H1 (cell line): ENCODE measurements around the gene ACTR2. TPM values are rescaled to one million over a fixed set of nuclear protein-coding genes. Genes with fewer than 3 reads are reported as not detected.

Experiments used
- CTCF ChIA-PET: fragments of 300-600 bp; sonication (Branson Sonifier 250); formaldehyde crosslinking; loops from one replicate; lab custom pipeline; 2021; ENCODE audit not compliant: partially characterized antibody; lab: Charles Lee
- POLR2A ChIA-PET: fragments of 300-600 bp; sonication (Branson Sonifier 250); formaldehyde crosslinking; loops from one replicate; lab custom pipeline; 2021; ENCODE audit warnings: inconsistent platforms; ENCODE audit not compliant: partially characterized antibody; lab: Charles Lee
- DNase-seq, 2 experiments: peaks; one replicate each; pipeline versions ENCODE4 v3.0.0 to v3.0.0-alpha.2; 2010 to 2022; ENCODE audit warnings: low spot score in 2 of 2, low read depth in 1 of 2, mixed read lengths in 1 of 2
- FAIRE-seq: peaks from 2 replicates; lab custom pipeline; 2011; peaks lifted over from hg19 to GRCh38; lab: Jason Lieb, UNC
- H2AFZ ChIP-seq: 2 replicates; pipeline ENCODE4 v1.8.1; 2012; ENCODE audit warnings: low read length, inconsistent platforms
- H2AK5ac ChIP-seq: 2 replicates; pipeline ENCODE4 v1.6.1; 2013; ENCODE audit warnings: low read depth, low read length
- H2BK120ac ChIP-seq: replicated peaks from 2 replicates; pipeline ENCODE3; 2013; ENCODE audit warnings: low read depth, low read length, inconsistent platforms
- H2BK12ac ChIP-seq: 2 replicates; pipeline ENCODE4 v1.6.1; 2013; ENCODE audit warnings: low read depth, low read length
- H2BK15ac ChIP-seq: 2 replicates; pipeline ENCODE4 v1.6.1; 2013; ENCODE audit warnings: low read length
- H2BK20ac ChIP-seq: 2 replicates; pipeline ENCODE4 v1.6.1; 2013; ENCODE audit warnings: low read length
- H2BK5ac ChIP-seq: 2 replicates; pipeline ENCODE4 v1.6.1; 2013; ENCODE audit warnings: low read depth, low read length
- H3K14ac ChIP-seq: 2 replicates; pipeline ENCODE4 v1.6.1; 2013; ENCODE audit warnings: inconsistent platforms; ENCODE audit not compliant: insufficient read length
- H3K18ac ChIP-seq: 2 replicates; pipeline ENCODE4 v1.6.1; 2013; ENCODE audit warnings: low read length; ENCODE audit errors: extremely low read depth
- H3K23ac ChIP-seq: 2 replicates; pipeline ENCODE4 v1.6.1; 2013; ENCODE audit warnings: inconsistent platforms; ENCODE audit not compliant: insufficient read length
- H3K23me2 ChIP-seq: 2 replicates; pipeline ENCODE4 v1.6.1; 2013; ENCODE audit warnings: low read depth, low read length
- H3K27ac ChIP-seq: 2 replicates; pipeline ENCODE4 v1.6.1; 2011; ENCODE audit warnings: low read depth, low read length, inconsistent platforms
- H3K27me3 ChIP-seq, 4 experiments: replicated peaks in 1 of 4; 1 replicate in 1 of 4; 2 replicates in 3 of 4; pipeline versions ENCODE4 v1.6.1 to v1.8.1; 2011 to 2013; ENCODE audit warnings: low read length in 3 of 4, mild to moderate bottlenecking in 3 of 4, inconsistent platforms in 2 of 4, mixed read lengths in 2 of 4, moderate library complexity in 1 of 4; ENCODE audit not compliant: control insufficient read depth in 3 of 4, insufficient read depth in 3 of 4; ENCODE audit errors: extremely low read depth in 1 of 4
- H3K36me3 ChIP-seq, 4 experiments: 2 replicates each; pipeline versions ENCODE4 v1.6.1 to v1.8.1; 2011 to 2013; ENCODE audit warnings: mild to moderate bottlenecking in 4 of 4, low read length in 3 of 4, moderate library complexity in 2 of 4, control low read depth in 1 of 4, inconsistent platforms in 1 of 4; ENCODE audit not compliant: insufficient read depth in 4 of 4, control insufficient read depth in 2 of 4
- H3K4ac ChIP-seq: replicated peaks from 2 replicates; pipeline ENCODE3; 2013; ENCODE audit warnings: low read length, low read depth, mixed read lengths, inconsistent platforms; ENCODE audit not compliant: insufficient read length
- H3K4me1 ChIP-seq, 4 experiments: replicated peaks in 1 of 4; 1 replicate in 1 of 4; 2 replicates in 3 of 4; pipeline versions ENCODE4 v1.6.1 to v1.8.1; 2011 to 2013; ENCODE audit warnings: low read length in 3 of 4, inconsistent platforms in 2 of 4, mixed read lengths in 1 of 4; ENCODE audit not compliant: insufficient read depth in 4 of 4, control insufficient read depth in 3 of 4
- H3K4me2 ChIP-seq, 2 experiments: 2 replicates each; pipeline versions ENCODE4 v1.6.1 to v1.8.1; 2011 to 2013; ENCODE audit warnings: low read depth in 2 of 2, low read length in 2 of 2, control low read depth in 1 of 2, inconsistent platforms in 1 of 2, mild to moderate bottlenecking in 1 of 2; ENCODE audit not compliant: insufficient read depth in 1 of 2
- H3K4me3 ChIP-seq, 4 experiments: fragments of 200-600, 300-600 bp in 1 of 4; sonication (generic), shearing (Covaris generic), sonication (Bioruptor Twin) in 1 of 4; 2 replicates each; pipeline versions ENCODE4 v1.5.1 to v1.8.1; 2011 to 2016; ENCODE audit warnings: low read length in 4 of 4, low read depth in 3 of 4, control low read depth in 2 of 4, inconsistent platforms in 2 of 4, mild to moderate bottlenecking in 2 of 4, mixed read lengths in 1 of 4, moderate library complexity in 1 of 4; ENCODE audit not compliant: insufficient read depth in 2 of 4; ENCODE audit errors: extremely low read depth in 1 of 4
- H3K56ac ChIP-seq: replicated peaks from 2 replicates; pipeline ENCODE3; 2013; ENCODE audit warnings: low read depth, mild to moderate bottlenecking, mixed read lengths, low read length, inconsistent platforms; ENCODE audit not compliant: insufficient read length
- H3K79me1 ChIP-seq: 2 replicates; pipeline ENCODE4 v1.6.1; 2013; ENCODE audit warnings: low read depth, low read length, control low read depth
- H3K79me2 ChIP-seq, 2 experiments: 2 replicates each; pipeline versions ENCODE4 v1.6.1 to v1.8.1; 2012 to 2013; ENCODE audit warnings: low read length in 2 of 2, mild to moderate bottlenecking in 2 of 2, inconsistent platforms in 1 of 2; ENCODE audit not compliant: insufficient read depth in 2 of 2, control insufficient read depth in 1 of 2
- H3K9ac ChIP-seq, 4 experiments: replicated peaks in 1 of 4; 1 replicate in 1 of 4; 2 replicates in 3 of 4; pipeline versions ENCODE4 v1.6.1 to v1.8.1; 2011 to 2013; ENCODE audit warnings: low read depth in 3 of 4, low read length in 3 of 4, control low read depth in 2 of 4, mild to moderate bottlenecking in 2 of 4, moderate library complexity in 2 of 4, inconsistent platforms in 1 of 4; ENCODE audit errors: extremely low read depth in 1 of 4
- H3K9me3 ChIP-seq, 2 experiments: 2 replicates each; pipeline versions ENCODE4 v1.6.1 to v1.8.1; 2012 to 2013; ENCODE audit warnings: mild to moderate bottlenecking in 2 of 2, moderate library complexity in 2 of 2, control low read depth in 1 of 2, inconsistent platforms in 1 of 2, low read depth in 1 of 2, low read length in 1 of 2, mixed read lengths in 1 of 2; ENCODE audit not compliant: insufficient read depth in 2 of 2
- H4K20me1 ChIP-seq, 2 experiments: replicated peaks in 1 of 2; 2 replicates each; pipeline versions ENCODE3 to v1.8.1; 2011 to 2013; ENCODE audit warnings: inconsistent platforms in 2 of 2, low read length in 2 of 2, mild to moderate bottlenecking in 1 of 2; ENCODE audit not compliant: insufficient read depth in 2 of 2, control insufficient read depth in 1 of 2
- H4K5ac ChIP-seq: 2 replicates; pipeline ENCODE4 v1.6.1; 2013; ENCODE audit warnings: low read length, low read depth, mixed read lengths, inconsistent platforms; ENCODE audit not compliant: insufficient read length
- H4K8ac ChIP-seq: 2 replicates; pipeline ENCODE4 v1.8.0; 2013; ENCODE audit warnings: mild to moderate bottlenecking, moderate library complexity, low read length, inconsistent platforms; ENCODE audit not compliant: insufficient read depth; ENCODE audit errors: extremely low read depth
- H4K91ac ChIP-seq: replicated peaks from 2 replicates; pipeline ENCODE3; 2013; ENCODE audit warnings: low read length, mixed read lengths, inconsistent platforms; ENCODE audit not compliant: insufficient read length
- ASH2L ChIP-seq: fragments of 200-600, 300-600 bp; sonication (generic); IDR thresholded peaks from one replicate; pipeline ENCODE4 v1.7.1; 2017; ENCODE audit warnings: low read length
- BACH1 ChIP-seq: IDR thresholded peaks from 2 replicates; pipeline ENCODE4 v1.6.1; 2012; ENCODE audit warnings: low read length, improper control_type of control experiment
- BCL11A ChIP-seq, 2 experiments: IDR thresholded peaks; one replicate each; pipeline ENCODE4 v1.6.1; 2011; ENCODE audit warnings: low read depth in 2 of 2, low read length in 2 of 2, mild to moderate bottlenecking in 2 of 2
- EZH2 ChIP-seq: fragments of 200-600 bp; sonication (generic); IDR thresholded peaks from 2 replicates; pipeline ENCODE4 v1.7.1; 2012; ENCODE audit warnings: low read depth, mild to moderate bottlenecking, moderate library complexity, low read length, inconsistent platforms; ENCODE audit not compliant: severe bottlenecking
- JUN ChIP-seq: IDR thresholded peaks from 2 replicates; pipeline ENCODE4 v1.6.1; 2011; ENCODE audit warnings: low read depth, mild to moderate bottlenecking, improper control_type of control experiment, low read length
- JUND ChIP-seq: IDR thresholded peaks from 2 replicates; pipeline ENCODE4 v1.6.1; 2011; ENCODE audit warnings: mild to moderate bottlenecking, improper control_type of control experiment, low read length
- KDM5A ChIP-seq: fragments of 200-600 bp; IDR thresholded peaks from 2 replicates; pipeline ENCODE4 v1.7.1; 2012; ENCODE audit warnings: mild to moderate bottlenecking, low read length, inconsistent platforms, mixed read lengths
- NRF1 ChIP-seq: IDR thresholded peaks from 2 replicates; pipeline ENCODE4 v1.6.1; 2011; ENCODE audit warnings: mild to moderate bottlenecking, low read depth, low read length, improper control_type of control experiment
- PHF8 ChIP-seq: fragments of 200-600 bp; sonication (generic); conservative IDR thresholded peaks from 2 replicates; pipeline ENCODE4 v1.7.1; 2012; ENCODE audit warnings: low read depth, mild to moderate bottlenecking, inconsistent platforms, low read length, moderate library complexity
- POLR2AphosphoS5 ChIP-seq: IDR thresholded peaks from 2 replicates; pipeline ENCODE4 v1.6.1; 2011; ENCODE audit warnings: low read depth, low read length
- RXRA ChIP-seq: IDR thresholded peaks from 2 replicates; pipeline ENCODE4 v1.6.1; 2011; ENCODE audit warnings: low read depth, mild to moderate bottlenecking, low read length, moderate library complexity; ENCODE audit not compliant: insufficient read depth
- SIN3A ChIP-seq, 2 experiments: IDR thresholded peaks in 1 of 2; conservative IDR thresholded peaks in 1 of 2; 2 replicates each; pipeline ENCODE4 v1.6.1; 2011 to 2012; ENCODE audit warnings: low read length in 2 of 2, improper control_type of control experiment in 1 of 2, low read depth in 1 of 2, mild to moderate bottlenecking in 1 of 2
- SIX5 ChIP-seq: IDR thresholded peaks from 2 replicates; pipeline ENCODE4 v1.6.1; 2011; ENCODE audit warnings: mild to moderate bottlenecking, low read depth, low read length
- SP1 ChIP-seq: IDR thresholded peaks from 2 replicates; pipeline ENCODE4 v1.6.1; 2011; ENCODE audit warnings: low read depth, low read length
- SP4 ChIP-seq: IDR thresholded peaks from 2 replicates; pipeline ENCODE4 v1.6.1; 2012; ENCODE audit warnings: low read length, inconsistent platforms
- TCF12 ChIP-seq: IDR thresholded peaks from 2 replicates; pipeline ENCODE4 v1.6.1; 2011; ENCODE audit warnings: low read depth, mild to moderate bottlenecking, low read length
- WGBS, 2 experiments: shearing (Covaris generic) in 1 of 2; methylation state at CpG; one replicate each; pipeline versions ENCODE4 v1.1.6 to v1.1.7; 2013 to 2015; ENCODE audit warnings: low lambda C conversion rate in 2 of 2, mixed read lengths in 2 of 2, inconsistent platforms in 1 of 2, low coverage in 1 of 2, missing lambda C conversion rate in 1 of 2; ENCODE audit not compliant: insufficient replicate concordance in 2 of 2, insufficient coverage in 1 of 2, insufficient read length in 1 of 2; ENCODE audit errors: extremely low coverage in 1 of 2, missing lambda C conversion rate in 1 of 2; 5-methylcytosine and 5-hydroxymethylcytosine counted together
- polyA plus RNA-seq, 7 experiments: library from polyadenylated mRNA; depleted of rRNA in 3 of 7; stranded (reverse) in 5 of 7; unstranded in 2 of 7; fragments of >200 nt in 5 of 7; fragments of 200-250 nt in 2 of 7; gene quantifications; 1 replicate in 5 of 7; 2 replicates in 1 of 7; 4 replicates in 1 of 7; pipeline versions ENCODE4 v1.2.1 to v1.2.3, GENCODE V29; 2011 to 2013; ENCODE audit warnings: missing spikeins in 2 of 7, mixed read lengths in 2 of 7
- total RNA-seq: library from RNA; stranded (reverse); fragmentation: NEBNext Ultra II Directional; extraction: Animal tissue kit (Norgen Biotek cat#: 25700); gene quantifications from 2 replicates; pipeline ENCODE4 v1.2.1, GENCODE V29; 2021

Gene ACTR2
- total and polyA plus RNA-seq, 2 of the 8 experiments (the other 6 are each of a cell fraction or from before 2014, with no cell fraction given), result 28.3 to 171 TPM

DNA sequence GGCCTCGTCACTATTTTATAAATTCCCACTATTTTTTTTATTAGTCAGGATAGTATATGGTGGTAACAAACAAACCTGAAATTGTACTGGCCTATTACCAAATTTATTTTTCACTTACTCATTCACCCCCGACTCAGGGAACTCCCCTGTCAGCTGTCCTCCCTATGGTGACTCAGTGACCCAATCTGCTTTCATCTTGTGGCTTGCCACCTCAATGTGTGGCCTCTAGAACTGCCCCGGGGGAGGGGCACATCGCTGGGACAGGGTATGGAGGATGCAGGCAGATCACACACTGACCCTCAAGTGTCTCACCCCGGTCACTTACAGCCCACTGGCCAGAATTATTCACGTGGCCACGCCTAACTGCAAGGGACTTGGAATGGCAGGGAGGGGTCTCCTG, 71.6 kb downstream of the ACTR2 start:
- Histone ChIP-seq H4K20me1 (no peaks in the 10 kb centered on the region), H2BK5ac (no peak overlapping the region), H3K18ac (no peak overlapping the region), H3K9me3 (no peaks in the 10 kb centered on the region), H3K4ac (no peak overlapping the region), H3K27me3 (no peaks in the 10 kb centered on the region; a peak in 1 of 7 replicates), H2AFZ (no peak overlapping the region), H4K91ac (no peak overlapping the region), H2AK5ac (no peak overlapping the region), H3K9ac (no peak overlapping the region), H3K27ac (no peak overlapping the region), H3K4me2 (no peak overlapping the region), H4K8ac (no peak overlapping the region), H3K79me1 (no peaks in the 10 kb centered on the region), H3K4me3 (no peak overlapping the region), H3K56ac (no peak overlapping the region), H2BK12ac (no peak overlapping the region), H4K5ac (no peak overlapping the region), H3K4me1 (peaks cover 0 to 19% (median 8%) of the 10 kb centered on the region in 4 experiments; a peak in 5 of 7 replicates), H3K79me2 (no peaks in the 10 kb centered on the region), H2BK120ac (no peak overlapping the region), H2BK20ac (no peak overlapping the region), H3K36me3 (no peaks in the 10 kb centered on the region), H3K23me2 (no peaks in the 10 kb centered on the region), H3K14ac (no peak overlapping the region), H3K23ac (no peak overlapping the region), H2BK15ac (no peak overlapping the region)
- WGBS, 2 experiments, result 87% methylated on average over 7 of the region's 7 CpGs; no CpG with 5 or more reads in 1 of the 2 experiments
- no peak for FAIRE-seq
- CTCF ChIA-PET, result interaction anchor here (0.7 kb wide), 2 partner anchors 27 to 79 kb away, joined by 3 read pairs; no protein-coding TSS in a partner anchor
- POLR2A ChIA-PET, result no interaction called here
- no peak for DNase-seq
- TF ChIP-seq TCF12 (no peak), POLR2AphosphoS5 (no peak), SP4 (no peak), BACH1 (no peak), EZH2 (no peak), SIN3A (conservative IDR thresholded peaks at IDR 0.05 in 1 of 2, IDR thresholded peaks at IDR 0.05 in 1 of 2; ENCODE audit: low read depth in 1 of 2, low read length in 2 of 2) (no peak), ASH2L (no peak), PHF8 (no peak), BCL11A (IDR thresholded peaks at IDR 0.05; ENCODE audit: low read depth in 2 of 2, low read length in 2 of 2) (no peak), SIX5 (no peak), SP1 (no peak), KDM5A (no peak), NRF1 (no peak), JUND (no peak), RXRA (no peak), JUN (no peak)
